Natural killer cell (primary cell): ENCODE data around the gene STAP2. TPM values are rescaled to one million over a fixed set of nuclear protein-coding genes. Genes with fewer than 3 reads are reported as not detected.

Source experiments
- ATAC-seq, 3 donors: fragments of 150-1000 bp in 2 of 3; fragments of 200-7000 bp in 1 of 3; cut with Tn5 transposase; 1 replicate in 1 of 3; 2 replicates in 2 of 3; pipeline ENCODE4 v1.10.0; 2021; ENCODE audit warnings: mild to moderate bottlenecking in 2 of 3, moderate library complexity in 2 of 3
- DNase-seq, 2 donors: peaks; one replicate each; pipeline versions ENCODE4 v3.0.0 to v3.0.0-alpha.2; 2013 to 2021; ENCODE audit warnings: mixed read lengths in 1 of 2
- H3K27ac ChIP-seq: one replicate; pipeline ENCODE4 v1.5.1; 2013; ENCODE audit warnings: mild to moderate bottlenecking, low read length
- H3K27me3 ChIP-seq: one replicate; pipeline ENCODE4 v1.6.1; 2013; ENCODE audit warnings: low read length; ENCODE audit not compliant: control insufficient read depth, insufficient read depth
- H3K36me3 ChIP-seq: one replicate; pipeline ENCODE4 v1.6.1; 2013; ENCODE audit warnings: low read length; ENCODE audit not compliant: control insufficient read depth, insufficient read depth
- H3K4me1 ChIP-seq: one replicate; pipeline ENCODE4 v1.6.1; 2013; ENCODE audit warnings: low read length; ENCODE audit not compliant: control insufficient read depth, insufficient read depth
- H3K4me3 ChIP-seq: one replicate; pipeline ENCODE4 v1.5.1; 2013; ENCODE audit warnings: low read length
- H3K9me3 ChIP-seq: one replicate; pipeline ENCODE4 v1.6.1; 2013; ENCODE audit warnings: low read length; ENCODE audit not compliant: control insufficient read depth, insufficient read depth
- H3K27ac Mint-ChIP-seq, 2 donors: one replicate each; pipeline ENCODE4 v1.8.0; 2022; ENCODE audit warnings: mild to moderate bottlenecking in 2 of 2, mixed read lengths in 2 of 2, moderate library complexity in 1 of 2
- H3K27me3 Mint-ChIP-seq, 2 donors: one replicate each; pipeline ENCODE4 v1.8.0; 2022; ENCODE audit warnings: low read depth in 2 of 2, mixed read lengths in 2 of 2
- H3K36me3 Mint-ChIP-seq: one replicate; pipeline ENCODE4 v1.8.0; 2022; ENCODE audit warnings: mixed read lengths
- H3K4me1 Mint-ChIP-seq, 2 donors: one replicate each; pipeline ENCODE4 v1.8.0; 2022; ENCODE audit warnings: mixed read lengths in 2 of 2
- H3K4me3 Mint-ChIP-seq: one replicate; pipeline ENCODE4 v1.8.0; 2022; ENCODE audit warnings: mild to moderate bottlenecking, moderate library complexity, mixed read lengths
- H3K9me3 Mint-ChIP-seq, 2 donors: one replicate each; pipeline ENCODE4 v1.8.0; 2022; ENCODE audit warnings: mixed read lengths in 2 of 2
- WGBS: methylation state at CpG from one replicate; pipeline ENCODE4 v1.1.7; 2013; ENCODE audit warnings: missing lambda C conversion rate; ENCODE audit not compliant: insufficient coverage; 5-methylcytosine and 5-hydroxymethylcytosine counted together
- intact Hi-C: fragments of 100-400 bp; cut with micrococcal nuclease; formaldehyde crosslinking; loops from one replicate; pipeline ENCODE4 v1.14.2; 2022
- total RNA-seq, 4 donors: library from RNA; stranded (reverse); fragments of 120-200 nt in 1 of 4; gene quantifications; one replicate each; pipeline versions ENCODE4 v1.2.3 to v1.2.4, GENCODE V29; 2013 to 2022
- TF ChIP-seq, protein P1 (sequence below): fragments of 200-600 bp; IDR thresholded peaks from one replicate; pipeline ENCODE4 v1.8.0; 2022; ENCODE audit warnings: antibody characterized with exemption

The STAP2 gene
- total RNA-seq, 3 donors from 2014 or later (not counting 1 experiment from before 2014, with no cell fraction given) = 1.4 to 3.3 (median 2.0) TPM

DNA sequence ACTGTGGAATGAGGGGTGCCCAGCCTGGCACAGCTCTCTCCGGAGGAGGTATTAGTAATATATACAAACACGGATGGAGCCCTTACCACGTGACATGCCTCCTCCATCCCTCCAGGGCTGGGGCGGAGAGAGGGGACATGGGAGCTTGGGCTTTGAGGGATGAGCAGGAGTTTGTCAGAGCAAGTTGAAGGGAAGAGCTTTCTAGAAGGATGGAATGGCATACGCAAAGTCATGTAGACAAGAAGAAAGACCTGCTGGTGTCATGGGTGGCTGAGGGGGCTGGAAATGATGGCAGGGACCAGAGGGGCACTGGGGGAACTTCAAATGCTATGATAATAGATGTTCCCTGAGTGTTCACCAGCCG lies 7.4 kb upstream of the STAP2 start:
- 98% methylated on average over 6 of the region's 6 CpGs for WGBS
- Mint-ChIP-seq H3K9me3 (no peaks in the 10 kb centered on the region), H3K4me3 (peak overlapping the region; percentile 37), H3K4me1 (peaks cover 16 to 60% of the 10 kb centered on the region in 2 donors), H3K27ac (peak overlapping the region; percentile 27 to 69), H3K36me3 (no peaks in the 10 kb centered on the region), H3K27me3 (no peaks in the 10 kb centered on the region)
- peaks cover 57% of the 10 kb centered on the region for H3K4me1 ChIP-seq
- no peak overlapping the region for H3K27ac ChIP-seq
- no peaks in the 10 kb centered on the region for H3K9me3 ChIP-seq
- H3K36me3 ChIP-seq = peaks cover 3% of the 10 kb centered on the region
- no peak overlapping the region for H3K4me3 ChIP-seq
- intact Hi-C loops = no loop called here
- H3K27me3 ChIP-seq = no peaks in the 10 kb centered on the region
- ATAC-seq = no peak
- DNase-seq = no peak
- TF ChIP-seq, protein P1, sequence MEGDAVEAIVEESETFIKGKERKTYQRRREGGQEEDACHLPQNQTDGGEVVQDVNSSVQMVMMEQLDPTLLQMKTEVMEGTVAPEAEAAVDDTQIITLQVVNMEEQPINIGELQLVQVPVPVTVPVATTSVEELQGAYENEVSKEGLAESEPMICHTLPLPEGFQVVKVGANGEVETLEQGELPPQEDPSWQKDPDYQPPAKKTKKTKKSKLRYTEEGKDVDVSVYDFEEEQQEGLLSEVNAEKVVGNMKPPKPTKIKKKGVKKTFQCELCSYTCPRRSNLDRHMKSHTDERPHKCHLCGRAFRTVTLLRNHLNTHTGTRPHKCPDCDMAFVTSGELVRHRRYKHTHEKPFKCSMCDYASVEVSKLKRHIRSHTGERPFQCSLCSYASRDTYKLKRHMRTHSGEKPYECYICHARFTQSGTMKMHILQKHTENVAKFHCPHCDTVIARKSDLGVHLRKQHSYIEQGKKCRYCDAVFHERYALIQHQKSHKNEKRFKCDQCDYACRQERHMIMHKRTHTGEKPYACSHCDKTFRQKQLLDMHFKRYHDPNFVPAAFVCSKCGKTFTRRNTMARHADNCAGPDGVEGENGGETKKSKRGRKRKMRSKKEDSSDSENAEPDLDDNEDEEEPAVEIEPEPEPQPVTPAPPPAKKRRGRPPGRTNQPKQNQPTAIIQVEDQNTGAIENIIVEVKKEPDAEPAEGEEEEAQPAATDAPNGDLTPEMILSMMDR = no peak

GRCh38 chr19:4345342-4346019 lies 6.9 kb upstream of the STAP2 start:
- no peak for DNase-seq
- Mint-ChIP-seq H3K27ac (peak overlapping the region; percentile 27 to 69), H3K4me3 (peak overlapping the region; percentile 61), H3K36me3 (no peaks in the 10 kb centered on the region), H3K27me3 (no peaks in the 10 kb centered on the region), H3K9me3 (no peaks in the 10 kb centered on the region), H3K4me1 (peaks cover 16 to 56% of the 10 kb centered on the region in 2 donors)
- no peak overlapping the region for H3K4me3 ChIP-seq
- no peak overlapping the region for H3K27ac ChIP-seq
- ATAC-seq = no peak
- 99% methylated on average over 15 of the region's 15 CpGs for WGBS
- H3K4me1 ChIP-seq = peaks cover 57% of the 10 kb centered on the region
- H3K27me3 ChIP-seq = no peaks in the 10 kb centered on the region
- H3K36me3 ChIP-seq = peaks cover 3% of the 10 kb centered on the region
- TF ChIP-seq, protein P1 = no peak
- H3K9me3 ChIP-seq = no peaks in the 10 kb centered on the region
- intact Hi-C loops = no loop called here

DNA sequence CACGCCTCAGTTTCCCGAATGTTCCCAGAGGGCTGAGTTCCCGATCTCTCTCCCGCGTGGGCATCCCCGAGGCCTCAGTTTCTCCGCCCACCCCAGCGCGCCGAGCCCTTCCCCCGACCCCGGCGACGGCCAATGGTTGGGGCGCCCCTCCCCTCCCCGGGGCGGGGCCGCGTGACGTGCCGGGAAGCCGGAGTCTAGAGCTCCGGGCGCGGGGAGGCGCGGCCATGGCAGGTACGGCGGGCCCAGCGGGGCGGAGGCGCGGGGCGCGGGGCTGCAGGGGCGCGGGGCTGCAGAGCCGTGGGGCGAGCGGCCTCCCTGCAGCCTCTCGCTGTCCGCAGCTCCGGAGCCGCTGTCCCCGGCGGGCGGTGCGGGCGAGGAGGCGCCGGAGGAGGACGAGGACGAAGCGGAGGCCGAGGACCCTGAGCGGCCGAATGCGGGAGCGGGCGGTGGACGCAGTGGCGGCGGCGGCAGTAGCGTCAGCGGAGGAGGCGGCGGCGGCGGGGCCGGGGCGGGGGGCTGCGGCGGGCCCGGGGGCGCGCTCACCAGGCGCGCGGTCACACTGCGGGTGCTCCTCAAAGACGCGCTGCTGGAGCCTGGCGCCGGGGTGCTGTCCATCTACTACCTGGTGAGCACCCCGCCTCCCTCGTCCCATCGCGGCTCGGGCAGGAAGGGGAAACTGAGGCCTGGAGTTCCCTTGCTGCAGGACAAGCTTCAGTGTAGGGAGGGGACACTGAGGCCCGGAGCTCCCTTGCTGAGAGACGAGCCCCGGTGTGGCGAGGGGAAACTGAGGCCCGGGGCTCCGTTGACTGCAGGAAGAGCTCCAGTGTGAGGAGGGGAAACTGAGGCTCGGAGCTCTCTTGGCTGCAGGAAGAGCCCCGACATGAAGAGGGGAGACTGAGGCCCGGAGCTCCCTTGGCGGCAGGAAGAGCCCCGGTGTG lies 5.0 kb upstream of the STAP2 start, which contains the start of gene MPND:
Gene MPND, plus strand, starts transcription at position 193 of the 938 bp plus-strand sequence. Its CDS starts 32 bp downstream, at position 225.
- TF ChIP-seq, protein P1 = no peak
- peak within 1 kb of the TSS; percentile 93 for H3K4me3 Mint-ChIP-seq
- no peaks in the 10 kb centered on the region for H3K36me3 Mint-ChIP-seq
- H3K27me3 Mint-ChIP-seq = no peaks in the 10 kb centered on the region
- DNase-seq (peak; percentile 94), ATAC-seq (peak; percentile 69 to 85 (median 71))
- Histone ChIP-seq H3K27ac (peak within 1 kb of the TSS; percentile 89), H3K27me3 (no peaks in the 10 kb centered on the region), H3K9me3 (no peaks in the 10 kb centered on the region), H3K36me3 (no peaks in the 10 kb centered on the region), H3K4me1 (peaks cover 50% of the 10 kb centered on the region), H3K4me3 (peak within 1 kb of the TSS; percentile 90)
- peak within 1 kb of the TSS; percentile 79 to 92 for H3K27ac Mint-ChIP-seq
- H3K9me3 Mint-ChIP-seq = no peaks in the 10 kb centered on the region
- 6% methylated on average over 101 of the region's 101 CpGs for WGBS
- peaks cover 17 to 56% of the 10 kb centered on the region in 2 donors for H3K4me1 Mint-ChIP-seq
- intact Hi-C loops = loop anchor here (2.0 to 5.0 kb wide), 3 partner anchors 57 to 96 kb away; partner anchors contain the start of genes SH3GL1 and YJU2
